Left lung (tissue), 10 donors: ENCODE results near the gene SEPTIN12. TPM values are rescaled to one million over a fixed set of nuclear protein-coding genes. Genes with fewer than 3 reads are reported as not detected.

Source experiments
- ATAC-seq: fragments of 200-7000 bp; cut with Tn5 transposase; one replicate; pipeline ENCODE4 v1.9.1; 2020; ENCODE audit warnings: moderate library complexity
- DNase-seq, 4 donors: peaks; one replicate each; pipeline ENCODE4 v3.0.0-alpha.2; 2013 to 2020
- H3K27ac ChIP-seq, 2 donors: fragments of 200-600 bp; sonication (generic) in 1 of 2; one replicate each; pipeline versions ENCODE4 v1.5.0 to v1.8.0; 2020 to 2021
- H3K27me3 ChIP-seq, 2 donors: fragments of 200-600 bp; sonication (generic) in 1 of 2; one replicate each; pipeline versions ENCODE4 v1.5.0 to v1.8.0; 2020 to 2021
- H3K36me3 ChIP-seq, 2 donors: fragments of 200-600 bp; sonication (generic) in 1 of 2; one replicate each; pipeline versions ENCODE4 v1.5.0 to v1.8.0; 2020 to 2021
- H3K4me1 ChIP-seq, 2 donors: fragments of 200-600 bp; one replicate each; pipeline ENCODE4 v1.8.0; 2021
- H3K4me3 ChIP-seq, 2 donors: fragments of 200-600 bp; sonication (generic) in 1 of 2; one replicate each; pipeline versions ENCODE4 v1.5.0 to v1.8.0; 2020 to 2021; ENCODE audit warnings: mild to moderate bottlenecking in 1 of 2
- H3K9me3 ChIP-seq, 2 donors: fragments of 200-600 bp; sonication (generic) in 1 of 2; one replicate each; pipeline versions ENCODE4 v1.5.0 to v1.8.0; 2020 to 2021
- intact Hi-C, 2 donors: fragments of 100-400 bp; cut with DNase I; formaldehyde crosslinking; loops; one replicate each; pipeline versions ENCODE4 v1.11.2 to v1.14.2; 2022
- polyA plus RNA-seq, 6 donors: library from polyadenylated mRNA; unstranded; fragments of 120-200 nt; gene quantifications; one replicate each; pipeline ENCODE4 v1.2.1, GENCODE V29; 2013; ENCODE audit not compliant: insufficient read length in 6 of 6
- total RNA-seq, 2 donors: library from RNA; stranded (reverse); fragmentation: NEBNext Ultra II Directional; extraction: Animal tissue kit (Norgen Biotek cat#: 25700); gene quantifications; one replicate each; pipeline ENCODE4 v1.2.1, GENCODE V29; 2021
- TF ChIP-seq, protein P1 (sequence below), 2 donors: fragments of 200-600 bp; sonication (generic) in 1 of 2; IDR thresholded peaks; one replicate each; pipeline versions ENCODE4 v1.5.0 to v1.8.0; 2021; ENCODE audit warnings: antibody characterized with exemption in 2 of 2
- donor health status: DM: no; HTN: yes; CAD: no.
- donor health status: DM: no; HTN: no; CAD: no.

Gene SEPTIN12
- total and polyA plus RNA-seq, 8 donors, result 0.28 to 14.6 (median 0.65) TPM; not detected in 5

DNA sequence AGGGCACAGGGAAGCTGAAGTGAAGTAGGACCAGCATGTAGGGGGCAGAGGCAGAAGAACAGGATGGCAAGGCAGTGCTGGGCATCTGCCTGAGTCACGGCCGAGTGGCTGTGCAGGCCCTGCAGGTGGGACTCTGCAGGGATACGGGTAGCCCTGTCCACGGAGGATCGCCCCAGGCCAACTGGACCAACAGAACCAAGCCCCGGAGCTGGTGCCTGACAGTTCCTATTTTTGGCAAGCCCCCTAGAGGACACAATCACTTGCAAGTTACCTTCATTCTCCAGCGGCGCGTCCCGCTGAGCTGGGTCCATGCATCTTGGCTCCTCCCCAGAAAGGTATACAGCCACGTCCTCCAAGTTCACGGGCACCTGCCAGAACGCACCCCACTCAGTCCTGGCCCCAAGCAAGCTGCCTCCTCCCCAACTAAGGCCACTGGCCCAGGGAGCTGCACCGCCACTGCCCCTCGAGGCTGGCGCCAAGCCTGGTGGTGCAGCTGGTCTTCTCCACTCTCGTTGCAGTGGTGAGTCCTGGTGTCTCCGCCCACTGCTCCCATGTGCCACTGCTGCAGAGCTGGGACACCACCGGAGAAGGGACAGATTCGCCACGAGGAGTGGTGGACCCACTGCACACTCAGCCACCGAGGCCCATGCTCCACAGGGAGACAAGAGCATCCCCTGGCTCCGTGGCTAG is 27.8 kb downstream of the SEPTIN12 start:
- H3K27me3 ChIP-seq, result no peaks in the 10 kb centered on the region
- peaks cover 0 to 95% of the 10 kb centered on the region in 2 donors for H3K36me3 ChIP-seq
- H3K4me1 ChIP-seq, result peaks cover 0 to 7% of the 10 kb centered on the region in 2 donors
- no peak for ATAC-seq
- TF ChIP-seq, protein P1, sequence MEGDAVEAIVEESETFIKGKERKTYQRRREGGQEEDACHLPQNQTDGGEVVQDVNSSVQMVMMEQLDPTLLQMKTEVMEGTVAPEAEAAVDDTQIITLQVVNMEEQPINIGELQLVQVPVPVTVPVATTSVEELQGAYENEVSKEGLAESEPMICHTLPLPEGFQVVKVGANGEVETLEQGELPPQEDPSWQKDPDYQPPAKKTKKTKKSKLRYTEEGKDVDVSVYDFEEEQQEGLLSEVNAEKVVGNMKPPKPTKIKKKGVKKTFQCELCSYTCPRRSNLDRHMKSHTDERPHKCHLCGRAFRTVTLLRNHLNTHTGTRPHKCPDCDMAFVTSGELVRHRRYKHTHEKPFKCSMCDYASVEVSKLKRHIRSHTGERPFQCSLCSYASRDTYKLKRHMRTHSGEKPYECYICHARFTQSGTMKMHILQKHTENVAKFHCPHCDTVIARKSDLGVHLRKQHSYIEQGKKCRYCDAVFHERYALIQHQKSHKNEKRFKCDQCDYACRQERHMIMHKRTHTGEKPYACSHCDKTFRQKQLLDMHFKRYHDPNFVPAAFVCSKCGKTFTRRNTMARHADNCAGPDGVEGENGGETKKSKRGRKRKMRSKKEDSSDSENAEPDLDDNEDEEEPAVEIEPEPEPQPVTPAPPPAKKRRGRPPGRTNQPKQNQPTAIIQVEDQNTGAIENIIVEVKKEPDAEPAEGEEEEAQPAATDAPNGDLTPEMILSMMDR (IDR thresholded peaks at IDR 0.05), result no peak
- no peak for DNase-seq
- no peak overlapping the region for H3K4me3 ChIP-seq
- no peak overlapping the region for H3K27ac ChIP-seq
- intact Hi-C loops, result no loop called here
- H3K9me3 ChIP-seq, result no peaks in the 10 kb centered on the region

DNA sequence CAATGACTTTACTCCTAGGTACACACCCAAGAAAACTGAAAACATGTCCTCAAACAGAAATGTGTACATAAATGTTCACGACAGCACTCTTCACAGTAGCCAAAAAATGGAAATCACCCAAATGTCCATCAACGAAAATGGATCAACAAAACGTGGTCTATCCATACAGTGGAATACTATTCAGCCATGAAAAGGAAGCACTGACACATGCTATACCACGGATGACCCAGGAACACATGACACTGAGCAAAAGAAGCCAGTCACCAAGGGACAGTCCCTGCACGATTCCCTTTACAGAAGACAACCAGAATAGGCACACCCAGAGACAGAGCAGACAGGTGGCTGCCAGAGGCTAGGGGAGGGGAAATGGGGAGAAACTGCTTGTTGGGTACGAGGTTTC is 32.5 kb downstream of the SEPTIN12 start:
- H3K4me1 ChIP-seq, result no peaks in the 10 kb centered on the region
- TF ChIP-seq, protein P1 (IDR thresholded peaks at IDR 0.05), result no peak
- H3K27me3 ChIP-seq, result no peaks in the 10 kb centered on the region
- peak in 1 of 4 donors; percentile 0 for DNase-seq
- peaks cover 0 to 4% of the 10 kb centered on the region in 2 donors for H3K9me3 ChIP-seq
- no peak for ATAC-seq
- no peak overlapping the region for H3K4me3 ChIP-seq
- intact Hi-C loops, result no loop called here
- H3K27ac ChIP-seq, result no peak overlapping the region
- peaks cover 0 to 100% of the 10 kb centered on the region in 2 donors for H3K36me3 ChIP-seq

DNA sequence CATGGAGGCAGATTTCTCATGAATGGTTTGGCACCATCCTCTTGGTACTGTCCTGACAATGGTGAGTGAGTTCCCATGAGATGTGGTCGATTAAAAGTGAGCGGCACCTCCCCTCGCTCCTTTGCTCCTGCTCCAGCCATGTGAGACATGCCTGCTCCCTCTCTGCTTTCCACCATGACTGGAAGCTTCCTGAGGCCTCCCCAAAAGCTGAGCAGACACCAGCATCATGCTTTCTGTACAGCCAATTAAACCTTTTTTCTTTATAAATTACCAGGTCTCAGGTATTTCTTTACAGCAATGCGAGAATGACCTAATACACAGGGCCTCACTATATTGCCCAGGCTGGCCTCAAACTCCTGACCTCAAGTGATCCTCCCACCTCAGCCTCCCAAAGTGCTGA is 33.3 kb downstream of the SEPTIN12 start:
- Histone ChIP-seq H3K27me3 (no peaks in the 10 kb centered on the region), H3K36me3 (peaks cover 0 to 100% of the 10 kb centered on the region in 2 donors), H3K27ac (no peak overlapping the region), H3K9me3 (peaks cover 0 to 4% of the 10 kb centered on the region in 2 donors), H3K4me1 (no peaks in the 10 kb centered on the region), H3K4me3 (no peak overlapping the region)
- TF ChIP-seq, protein P1 (IDR thresholded peaks at IDR 0.05), result no peak
- no peak for ATAC-seq
- intact Hi-C loops, result no loop called here
- no peak for DNase-seq

DNA sequence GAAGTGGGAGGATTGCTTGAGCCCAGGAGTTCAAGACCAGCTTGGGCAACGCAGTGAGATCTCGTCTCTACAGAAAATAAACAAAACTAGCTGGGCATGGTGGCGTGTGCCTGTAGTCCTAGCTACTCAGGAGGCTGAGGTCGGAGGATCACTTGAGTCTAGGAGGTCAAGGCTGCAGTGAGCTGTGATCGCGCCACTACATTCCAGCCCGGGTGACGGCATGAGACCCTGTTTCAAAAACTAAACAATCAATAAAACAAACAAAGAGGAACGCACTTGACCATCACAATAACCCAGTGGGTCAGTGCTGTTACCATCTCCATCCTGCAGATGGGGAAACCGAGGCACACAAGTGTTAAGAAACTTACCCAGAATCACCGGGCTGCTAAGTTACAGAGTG is 34.9 kb downstream of the SEPTIN12 start:
- DNase-seq (no peak), ATAC-seq (no peak)
- Histone ChIP-seq H3K4me1 (no peaks in the 10 kb centered on the region), H3K36me3 (peaks cover 0 to 94% of the 10 kb centered on the region in 2 donors), H3K27ac (no peak overlapping the region), H3K4me3 (no peak overlapping the region), H3K27me3 (no peaks in the 10 kb centered on the region), H3K9me3 (peaks cover 0 to 4% of the 10 kb centered on the region in 2 donors)
- intact Hi-C loops, result no loop called here
- TF ChIP-seq, protein P1 (IDR thresholded peaks at IDR 0.05), result no peak

DNA sequence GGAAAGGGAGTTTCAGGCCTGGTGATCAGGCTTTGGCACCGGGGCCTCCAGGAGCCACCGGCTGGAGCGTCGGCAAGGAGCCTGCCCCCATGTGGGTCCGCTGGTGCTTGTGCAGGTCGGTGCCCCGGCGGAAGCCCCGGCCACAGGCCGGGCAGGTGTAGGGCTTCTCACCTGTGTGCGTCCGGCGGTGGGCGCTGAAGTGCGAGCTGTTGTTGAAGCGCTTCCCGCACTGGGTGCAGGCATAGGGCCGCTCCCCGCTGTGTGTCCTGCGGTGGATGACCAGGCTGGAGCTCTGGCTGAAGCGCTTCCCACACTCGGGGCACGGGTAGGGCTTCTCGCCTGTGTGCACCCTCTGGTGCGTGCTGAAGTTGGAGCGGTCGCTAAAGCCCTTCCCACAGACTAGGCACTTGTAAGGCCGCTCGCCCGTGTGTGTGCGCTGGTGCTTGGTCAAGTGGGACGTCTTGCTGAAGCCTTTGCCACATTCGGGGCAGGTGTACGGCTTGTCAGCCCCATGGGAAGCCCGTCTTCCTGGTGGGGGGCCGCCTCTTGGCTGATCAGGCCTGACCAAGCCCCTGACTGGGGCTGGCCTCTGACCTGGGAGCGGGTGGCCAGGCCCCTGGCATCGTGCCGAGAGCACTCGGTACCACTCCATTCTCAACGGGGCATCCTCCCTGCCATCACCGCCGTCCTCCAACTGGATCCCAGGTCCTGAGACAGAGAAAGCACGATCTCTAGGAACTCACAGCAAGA is 35.6 kb downstream of the SEPTIN12 start:
- DNase-seq, result no peak
- H3K36me3 ChIP-seq, result peaks cover 0 to 87% of the 10 kb centered on the region in 2 donors
- intact Hi-C loops, result no loop called here
- H3K4me3 ChIP-seq, result no peak overlapping the region
- H3K9me3 ChIP-seq, result peaks cover 0 to 4% of the 10 kb centered on the region in 2 donors
- TF ChIP-seq, protein P1 (IDR thresholded peaks at IDR 0.05), result no peak
- no peaks in the 10 kb centered on the region for H3K4me1 ChIP-seq
- H3K27me3 ChIP-seq, result no peaks in the 10 kb centered on the region
- ATAC-seq, result no peak
- H3K27ac ChIP-seq, result no peak overlapping the region
